KOPT-K1 (cell line): ENCODE results near the gene IL15.

Experiments used
- H3K27ac ChIP-seq: fragments of 200-600 bp; sonication (generic); 2 replicates; pipeline ENCODE4 v1.5.1; 2016; ENCODE audit warnings: antibody characterized with exemption, mild to moderate bottlenecking, low read depth, low read length; ENCODE audit not compliant: poor library complexity, severe bottlenecking
- H3K36me3 ChIP-seq: fragments of 200-600 bp; sonication (generic); 2 replicates; pipeline ENCODE4 v1.5.1; 2017; ENCODE audit warnings: antibody characterized with exemption, mild to moderate bottlenecking, low read length, moderate library complexity; ENCODE audit not compliant: insufficient read depth
- H3K9me3 ChIP-seq: fragments of 200-600 bp; sonication (generic); 2 replicates; pipeline ENCODE4 v1.5.1; 2017; ENCODE audit warnings: antibody characterized with exemption, low read length, mild to moderate bottlenecking; ENCODE audit not compliant: insufficient read depth, poor library complexity, severe bottlenecking

The IL15 gene

GRCh38 chr4:141638230-141638629 lies 1.8 kb downstream of the IL15 start:
- no peak overlapping the region for H3K27ac ChIP-seq
- no peaks in the 10 kb centered on the region for H3K36me3 ChIP-seq
- no peaks in the 10 kb centered on the region for H3K9me3 ChIP-seq

DNA sequence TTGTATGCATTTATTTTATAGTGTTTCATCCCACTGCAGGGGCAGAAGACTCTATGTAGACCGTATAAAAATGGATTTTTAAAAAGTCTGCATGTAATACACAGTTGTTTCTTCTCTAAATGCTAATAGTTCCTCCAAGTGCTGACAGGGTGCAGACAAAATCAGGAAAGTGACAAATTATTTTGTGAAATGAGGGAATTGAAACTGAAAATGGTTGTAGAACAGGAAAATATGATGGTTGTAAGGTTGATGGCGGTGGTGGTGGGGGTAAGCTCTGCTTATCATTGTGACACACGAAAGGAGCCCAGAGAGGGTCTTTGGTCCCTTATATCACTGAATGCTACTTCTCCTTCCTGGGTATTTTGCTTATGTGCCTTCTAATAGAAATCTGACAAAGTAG lies 4.3 kb downstream of the IL15 start:
- Histone ChIP-seq H3K27ac (no peak overlapping the region), H3K36me3 (no peaks in the 10 kb centered on the region), H3K9me3 (no peaks in the 10 kb centered on the region)

- H3K9me3 ChIP-seq = no peaks in the 10 kb centered on the region
- no peaks in the 10 kb centered on the region for H3K36me3 ChIP-seq
- H3K27ac ChIP-seq = no peak overlapping the region
These were observed 5.7 kb downstream of the IL15 start for GRCh38 chr4:141642063-141642462.

GRCh38 chr4:141642711-141643110 lies 6.3 kb downstream of the IL15 start:
- H3K9me3 ChIP-seq = no peaks in the 10 kb centered on the region
- H3K27ac ChIP-seq = no peak overlapping the region
- H3K36me3 ChIP-seq = no peaks in the 10 kb centered on the region

- no peak overlapping the region for H3K27ac ChIP-seq
- no peaks in the 10 kb centered on the region for H3K36me3 ChIP-seq
- no peaks in the 10 kb centered on the region for H3K9me3 ChIP-seq
These were observed 7.2 kb downstream of the IL15 start for GRCh38 chr4:141643557-141643956.

DNA sequence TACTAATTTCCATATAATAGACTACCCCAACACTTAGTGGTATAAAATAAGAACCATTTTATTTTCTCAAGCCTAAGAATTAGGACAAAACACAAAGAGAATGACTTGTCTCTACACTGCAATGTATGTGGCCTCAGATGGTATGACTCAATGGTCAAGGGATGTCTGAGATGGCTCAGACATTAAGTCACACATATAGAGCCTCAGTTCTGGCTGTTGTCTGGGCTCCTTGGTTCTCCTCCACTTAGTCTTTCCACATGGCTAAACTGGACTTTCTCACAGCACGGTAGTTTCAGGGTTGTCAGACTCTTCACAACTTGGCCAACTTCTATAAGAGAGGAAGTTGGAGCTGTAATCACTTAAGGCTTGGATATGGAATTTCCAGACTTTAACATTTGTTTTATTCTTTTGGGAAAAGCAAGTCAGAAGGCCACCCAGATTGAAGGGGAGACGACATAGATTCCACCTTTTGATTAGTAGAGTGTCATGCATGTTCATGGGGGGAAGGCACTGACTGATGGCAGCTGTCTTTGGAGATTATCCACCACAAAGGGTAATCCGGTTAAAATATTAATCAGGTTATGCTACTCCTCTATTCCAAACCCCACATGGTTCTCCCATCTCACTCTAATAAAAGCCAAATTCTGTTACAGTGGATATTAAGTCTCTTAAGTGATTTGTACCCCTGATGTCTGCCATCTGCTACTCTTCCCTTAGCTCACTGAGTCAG lies 9.4 kb downstream of the IL15 start:
- Histone ChIP-seq H3K36me3 (no peaks in the 10 kb centered on the region), H3K27ac (no peak overlapping the region), H3K9me3 (no peaks in the 10 kb centered on the region)

- Histone ChIP-seq H3K27ac (no peak overlapping the region), H3K9me3 (no peaks in the 10 kb centered on the region), H3K36me3 (no peaks in the 10 kb centered on the region)
These were observed 10.6 kb downstream of the IL15 start for GRCh38 chr4:141646969-141647368.

DNA sequence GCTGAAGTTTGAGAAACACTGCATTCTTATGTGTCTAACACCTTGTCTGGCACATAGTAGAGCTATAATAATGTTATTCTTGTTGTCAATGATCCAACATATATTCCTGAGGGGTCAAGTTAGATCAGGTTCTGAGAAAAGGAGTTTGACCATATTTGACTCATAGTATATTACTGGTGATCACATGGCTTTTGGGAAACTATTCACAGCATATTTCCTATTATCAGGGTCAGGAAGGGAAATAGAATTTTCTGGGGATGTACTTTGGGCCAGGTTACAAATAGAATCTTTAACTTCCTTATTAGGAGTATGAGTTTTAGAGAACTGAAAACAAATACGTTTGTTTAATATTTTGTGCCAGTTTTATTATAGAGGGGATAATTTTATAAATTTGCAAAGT lies 11.6 kb downstream of the IL15 start:
- Histone ChIP-seq H3K9me3 (no peaks in the 10 kb centered on the region), H3K36me3 (no peaks in the 10 kb centered on the region), H3K27ac (no peak overlapping the region)

- Histone ChIP-seq H3K27ac (no peak overlapping the region), H3K36me3 (no peaks in the 10 kb centered on the region), H3K9me3 (no peaks in the 10 kb centered on the region)
These were observed 15.9 kb downstream of the IL15 start for GRCh38 chr4:141652161-141652778.

DNA sequence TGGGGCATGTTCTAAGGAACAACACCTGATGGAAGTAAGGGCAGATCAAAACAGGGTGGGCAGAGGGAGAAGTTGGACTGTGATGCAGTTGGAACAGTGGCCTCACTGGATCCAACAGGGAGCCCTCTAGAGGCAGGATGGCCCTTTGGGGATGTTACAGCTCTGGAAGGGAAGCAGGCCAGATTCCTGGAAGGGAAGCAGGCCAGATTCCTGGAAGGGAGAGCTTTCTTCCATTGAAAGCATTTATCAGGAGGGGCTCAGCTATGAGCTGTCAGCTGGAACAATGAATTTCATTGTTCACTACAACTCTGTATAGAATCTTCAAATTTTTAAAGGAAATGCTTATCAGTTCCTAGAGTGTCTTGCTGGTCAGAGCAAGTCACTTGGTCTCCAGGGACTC lies 17.7 kb downstream of the IL15 start:
- H3K27ac ChIP-seq = no peak overlapping the region
- no peaks in the 10 kb centered on the region for H3K9me3 ChIP-seq
- H3K36me3 ChIP-seq = no peaks in the 10 kb centered on the region

DNA sequence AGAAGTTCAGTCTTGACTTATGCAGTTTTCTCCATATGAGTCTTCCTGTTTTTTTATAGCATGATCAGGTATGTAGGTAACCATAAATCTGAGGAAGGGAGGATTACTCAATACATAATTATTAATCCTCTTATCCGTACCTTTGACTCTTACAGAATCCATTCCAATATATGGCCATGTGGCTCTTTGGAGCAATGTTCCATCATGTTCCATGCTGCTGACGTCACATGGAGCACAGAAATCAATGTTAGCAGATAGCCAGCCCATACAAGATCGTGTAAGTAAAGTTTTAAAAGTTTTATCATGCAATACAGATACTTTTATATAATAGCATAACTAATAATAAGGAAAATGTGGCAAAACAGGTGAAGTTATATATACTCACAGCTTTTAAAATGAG lies 19.6 kb downstream of the IL15 start:
- H3K27ac ChIP-seq = no peak overlapping the region
- no peaks in the 10 kb centered on the region for H3K9me3 ChIP-seq
- no peaks in the 10 kb centered on the region for H3K36me3 ChIP-seq

- Histone ChIP-seq H3K27ac (no peak overlapping the region), H3K9me3 (no peaks in the 10 kb centered on the region), H3K36me3 (no peaks in the 10 kb centered on the region)
These were observed 21.3 kb downstream of the IL15 start for GRCh38 chr4:141657550-141658250.

DNA sequence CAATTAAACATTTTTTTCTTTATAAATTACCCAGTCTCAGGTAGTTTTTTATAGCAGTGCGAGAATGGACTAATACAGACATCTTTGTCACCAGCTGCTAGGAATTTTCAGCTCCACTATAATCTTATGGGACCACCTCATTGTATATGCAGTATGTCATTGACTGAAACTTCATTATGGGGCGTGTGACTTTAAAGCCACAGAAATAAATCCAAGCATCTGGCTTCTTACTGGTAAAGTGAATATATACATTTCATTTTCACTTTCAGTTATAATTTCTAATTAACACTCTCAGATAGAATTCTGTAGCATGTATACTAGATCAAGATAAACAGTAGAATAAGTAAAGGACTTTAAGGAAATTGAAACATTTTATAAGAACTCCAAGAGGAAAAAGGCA lies 21.9 kb downstream of the IL15 start:
- Histone ChIP-seq H3K27ac (no peak overlapping the region), H3K9me3 (no peaks in the 10 kb centered on the region), H3K36me3 (no peaks in the 10 kb centered on the region)

DNA sequence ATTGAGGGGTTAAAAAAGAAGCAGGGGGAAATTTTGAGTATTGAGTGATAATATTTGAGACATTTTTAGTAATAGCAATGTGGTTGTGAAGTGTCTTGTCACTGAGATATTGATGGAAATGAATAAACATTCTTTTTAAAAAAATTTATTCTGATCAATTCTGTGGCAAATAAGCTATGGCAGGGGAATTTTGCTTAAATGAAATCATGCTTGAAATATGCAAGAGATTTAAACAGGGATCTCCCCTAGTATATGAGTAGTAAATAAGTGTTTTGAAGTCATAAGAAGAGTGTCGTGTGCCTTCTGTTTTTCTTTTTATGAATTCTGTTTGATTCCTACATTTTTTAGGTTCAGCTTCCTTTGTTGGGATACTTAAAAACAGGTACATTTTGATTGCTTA lies 23.2 kb downstream of the IL15 start:
- H3K27ac ChIP-seq = no peak overlapping the region
- no peaks in the 10 kb centered on the region for H3K36me3 ChIP-seq
- H3K9me3 ChIP-seq = no peaks in the 10 kb centered on the region

GRCh38 chr4:141660880-141661279 lies 24.5 kb downstream of the IL15 start:
- no peaks in the 10 kb centered on the region for H3K36me3 ChIP-seq
- no peaks in the 10 kb centered on the region for H3K9me3 ChIP-seq
- no peak overlapping the region for H3K27ac ChIP-seq
